Neural progenitor cell (in vitro differentiated cells): ENCODE results near the gene ABCB10.

Experiments used
- CTCF ChIP-seq: fragments of 200-600 bp; sonication (generic); IDR thresholded peaks from 2 replicates; pipeline ENCODE4 v1.5.1; 2017; ENCODE audit warnings: antibody characterized with exemption, mild to moderate bottlenecking
- EZH2 ChIP-seq: fragments of 200-600 bp; sonication (generic); IDR thresholded peaks from 2 replicates; pipeline ENCODE4 v1.6.1; 2017; ENCODE audit warnings: antibody characterized with exemption, mild to moderate bottlenecking, moderate library complexity
- EZH2phosphoT487 ChIP-seq: fragments of 200-600 bp; sonication (generic); IDR thresholded peaks from 2 replicates; pipeline ENCODE4 v1.6.1; 2017; ENCODE audit warnings: antibody characterized with exemption

GRCh38 chr1:229563241-229563640 is 4.7 kb upstream of the ABCB10 start:
- TF ChIP-seq CTCF (no peak), EZH2 (no peak), EZH2phosphoT487 (no peak)
